ENCODE data around the gene AQP5.

Gene AQP5

GRCh38 chr12:49949866-49950265 lies 11.8 kb upstream of the AQP5 start:
- no peak for DNase-seq (ENCODE audit: low read depth in 1 of 2, low spot score in 1 of 2)

DNA sequence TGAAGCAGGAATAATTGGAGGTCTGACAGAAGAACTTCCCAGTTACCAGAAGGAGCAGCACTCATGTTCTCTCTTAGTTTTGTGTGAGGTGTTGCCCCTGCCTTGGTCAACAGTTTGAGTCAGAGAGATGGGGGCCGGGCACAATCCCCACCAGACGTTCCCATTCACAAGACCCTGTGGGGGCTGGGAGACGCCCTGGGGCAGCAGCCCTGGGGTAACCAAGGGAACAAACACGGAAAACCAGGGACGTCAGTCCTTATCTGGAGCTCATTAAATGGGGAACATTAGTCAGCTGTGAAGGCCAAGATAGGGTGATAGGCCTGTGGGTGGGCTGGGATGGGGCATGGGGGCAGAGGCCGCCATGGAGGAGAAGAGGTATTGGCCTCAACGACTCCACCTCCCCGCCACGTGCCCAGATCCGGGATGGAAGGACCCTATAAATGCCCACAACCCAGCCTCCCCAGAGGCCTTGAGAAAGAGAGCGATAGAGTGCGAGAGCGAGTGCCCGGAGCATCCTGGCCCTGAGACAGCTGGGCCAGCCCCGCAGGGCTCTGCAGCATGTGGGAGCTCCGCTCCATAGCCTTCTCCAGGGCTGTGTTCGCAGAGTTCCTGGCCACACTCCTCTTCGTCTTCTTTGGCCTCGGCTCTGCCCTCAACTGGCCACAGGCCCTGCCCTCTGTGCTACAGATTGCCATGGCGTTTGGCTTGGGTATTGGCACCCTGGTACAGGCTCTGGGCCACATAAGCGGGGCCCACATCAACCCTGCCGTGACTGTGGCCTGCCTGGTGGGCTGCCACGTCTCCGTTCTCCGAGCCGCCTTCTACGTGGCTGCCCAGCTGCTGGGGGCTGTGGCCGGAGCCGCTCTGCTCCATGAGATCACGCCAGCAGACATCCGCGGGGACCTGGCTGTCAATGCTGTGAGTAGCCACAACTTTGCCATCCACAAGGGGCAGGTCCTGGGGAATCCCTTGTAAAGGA lies 11.1 kb upstream of the AQP5 start, which contains the start of gene AQP2:
TSS of gene AQP2 (plus strand) at position 465 of the 979 bp plus-strand sequence. CDS start at position 559, 94 bp downstream.
- no peak for DNase-seq (ENCODE audit: low read depth in 1 of 2, low spot score in 1 of 2)

DNA sequence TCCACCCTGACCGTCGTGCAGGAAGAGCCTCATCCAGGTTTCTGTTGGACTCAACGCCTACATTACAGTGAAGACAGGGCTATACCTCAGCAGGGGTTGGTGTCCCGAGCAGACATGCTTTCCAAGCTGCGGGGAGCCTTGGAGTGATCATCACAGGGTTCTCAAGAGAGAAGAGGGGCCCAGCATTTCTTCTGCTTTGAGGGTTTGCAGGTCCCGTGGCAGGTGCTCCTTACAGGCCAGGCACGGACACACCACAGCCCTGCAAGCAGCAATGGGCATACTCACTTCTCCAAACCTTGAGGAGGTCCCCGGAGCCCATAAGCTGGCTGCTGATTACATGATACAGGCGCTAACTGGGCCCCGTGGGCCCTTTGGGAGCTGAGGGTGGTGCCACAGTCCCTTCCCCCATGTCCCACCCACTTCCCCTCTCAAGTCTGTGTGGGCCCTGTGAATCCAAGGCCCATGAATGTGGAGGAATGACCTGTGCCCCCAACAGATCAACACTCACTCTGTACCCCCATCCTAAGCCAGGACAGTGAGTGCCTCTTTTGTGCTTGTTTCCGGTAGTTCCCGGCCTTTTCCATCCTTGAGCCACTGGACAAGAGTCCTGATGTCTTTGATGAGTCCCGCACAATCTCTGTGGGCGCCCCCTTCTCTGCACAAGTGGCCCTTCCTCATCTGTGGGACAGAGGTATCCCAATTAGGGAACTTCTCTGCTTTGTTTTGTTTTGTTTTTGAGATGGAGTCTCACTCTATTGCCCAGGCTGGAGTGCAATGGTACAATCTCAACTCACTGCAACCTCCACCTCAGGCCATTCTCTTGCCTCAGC lies 10.0 kb upstream of the AQP5 start:
- DNase-seq (ENCODE audit: low read depth in 1 of 2, low spot score in 1 of 2), result no peak

GRCh38 chr12:49952391-49953055 lies 9.1 kb upstream of the AQP5 start:
- no peak for DNase-seq (ENCODE audit: low read depth in 1 of 2, low spot score in 1 of 2)

- DNase-seq (ENCODE audit: low read depth in 1 of 2, low spot score in 1 of 2), result no peak
Measured at GRCh38 chr12:49953151-49953550, 8.5 kb upstream of the AQP5 start.

GRCh38 chr12:49953961-49954846 lies 7.5 kb upstream of the AQP5 start:
- DNase-seq (ENCODE audit: low read depth in 1 of 2, low spot score in 1 of 2), result no peak

DNA sequence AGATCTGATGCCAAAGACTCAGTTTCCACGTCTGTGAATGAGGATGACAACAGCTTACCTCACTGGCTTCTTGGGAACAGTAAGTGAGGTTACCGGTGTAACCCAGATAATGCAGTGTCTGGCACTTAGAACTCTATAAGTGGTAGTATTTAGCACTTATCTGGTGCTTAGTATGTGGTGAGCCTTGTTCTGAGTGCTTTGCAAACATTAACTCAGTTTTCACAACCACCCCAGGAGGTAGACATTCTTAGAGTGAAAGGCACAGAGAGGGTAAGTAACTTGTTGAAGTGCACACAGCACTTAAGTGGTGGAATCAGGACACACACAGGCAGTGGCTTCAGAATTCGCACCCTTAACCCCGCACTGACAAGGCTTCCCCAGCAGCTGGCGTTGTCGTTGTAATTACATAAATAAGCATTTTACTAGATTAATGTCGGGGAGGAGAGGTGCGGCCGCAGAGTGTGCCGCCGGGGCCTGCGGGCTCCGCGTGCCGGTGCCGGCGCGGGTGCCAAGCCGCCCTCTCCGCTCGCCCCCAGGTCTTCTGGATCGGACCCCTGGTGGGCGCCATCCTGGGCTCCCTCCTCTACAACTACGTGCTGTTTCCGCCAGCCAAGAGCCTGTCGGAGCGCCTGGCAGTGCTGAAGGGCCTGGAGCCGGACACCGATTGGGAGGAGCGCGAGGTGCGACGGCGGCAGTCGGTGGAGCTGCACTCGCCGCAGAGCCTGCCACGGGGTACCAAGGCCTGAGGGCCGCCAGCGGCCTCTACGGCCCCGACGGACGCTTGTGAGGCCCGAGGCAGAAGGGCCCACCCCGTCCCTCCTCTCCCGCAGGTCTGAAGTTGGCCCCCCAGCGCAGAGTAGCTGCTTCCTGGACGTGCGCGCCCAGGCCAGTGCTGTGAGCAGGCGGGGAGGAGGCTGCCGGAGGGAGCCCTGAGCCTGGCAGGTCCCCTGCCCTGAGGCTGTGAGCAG lies 6.5 kb upstream of the AQP5 start:
- DNase-seq (ENCODE audit: low read depth in 1 of 2, low spot score in 1 of 2), result no peak

- no peak for DNase-seq (ENCODE audit: low read depth in 1 of 2, low spot score in 1 of 2)
Measured at GRCh38 chr12:49955899-49956662, 5.6 kb upstream of the AQP5 start.

- no peak for DNase-seq (ENCODE audit: low read depth in 1 of 2, low spot score in 1 of 2)
Measured at GRCh38 chr12:49956663-49957569, 4.8 kb upstream of the AQP5 start.

GRCh38 chr12:49957570-49957967 lies 4.1 kb upstream of the AQP5 start:
- no peak for DNase-seq (ENCODE audit: low read depth in 1 of 2, low spot score in 1 of 2)

- no peak for DNase-seq (ENCODE audit: low read depth in 1 of 2, low spot score in 1 of 2)
Measured at GRCh38 chr12:49959685-49960473, 1.8 kb upstream of the AQP5 start.

DNA sequence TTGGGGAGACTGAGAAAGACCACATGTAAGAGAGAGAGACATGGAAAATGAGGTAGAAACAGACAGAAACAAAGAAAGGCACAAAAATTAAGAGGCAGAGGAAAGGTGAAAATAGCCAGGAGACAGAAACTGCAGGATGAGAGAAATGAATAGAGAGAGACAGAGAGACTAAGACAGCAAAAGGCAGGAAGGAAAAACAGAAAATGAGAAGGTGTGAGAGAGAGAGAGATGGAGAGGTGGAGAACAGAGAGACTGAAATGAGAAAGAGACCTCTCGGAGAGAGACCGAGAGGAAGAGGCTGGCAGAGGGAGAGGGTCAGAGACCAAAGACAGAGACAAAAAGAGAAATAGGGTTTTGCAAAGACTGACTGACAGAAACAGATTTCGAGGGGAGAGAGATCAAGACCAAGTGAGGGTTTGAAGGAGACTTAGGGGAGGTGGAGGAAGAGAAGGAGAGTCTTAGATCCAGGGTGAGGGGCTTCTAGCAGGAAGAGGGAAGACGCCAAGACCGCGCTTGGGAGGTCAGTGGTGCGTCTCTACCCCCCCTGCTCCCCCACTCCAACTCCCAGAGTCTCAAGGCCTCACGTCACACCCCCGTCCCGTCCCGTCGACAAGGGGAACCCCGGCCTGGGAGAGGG lies 1.1 kb upstream of the AQP5 start:
- DNase-seq (ENCODE audit: low read depth in 1 of 2, low spot score in 1 of 2), result no peak

DNA sequence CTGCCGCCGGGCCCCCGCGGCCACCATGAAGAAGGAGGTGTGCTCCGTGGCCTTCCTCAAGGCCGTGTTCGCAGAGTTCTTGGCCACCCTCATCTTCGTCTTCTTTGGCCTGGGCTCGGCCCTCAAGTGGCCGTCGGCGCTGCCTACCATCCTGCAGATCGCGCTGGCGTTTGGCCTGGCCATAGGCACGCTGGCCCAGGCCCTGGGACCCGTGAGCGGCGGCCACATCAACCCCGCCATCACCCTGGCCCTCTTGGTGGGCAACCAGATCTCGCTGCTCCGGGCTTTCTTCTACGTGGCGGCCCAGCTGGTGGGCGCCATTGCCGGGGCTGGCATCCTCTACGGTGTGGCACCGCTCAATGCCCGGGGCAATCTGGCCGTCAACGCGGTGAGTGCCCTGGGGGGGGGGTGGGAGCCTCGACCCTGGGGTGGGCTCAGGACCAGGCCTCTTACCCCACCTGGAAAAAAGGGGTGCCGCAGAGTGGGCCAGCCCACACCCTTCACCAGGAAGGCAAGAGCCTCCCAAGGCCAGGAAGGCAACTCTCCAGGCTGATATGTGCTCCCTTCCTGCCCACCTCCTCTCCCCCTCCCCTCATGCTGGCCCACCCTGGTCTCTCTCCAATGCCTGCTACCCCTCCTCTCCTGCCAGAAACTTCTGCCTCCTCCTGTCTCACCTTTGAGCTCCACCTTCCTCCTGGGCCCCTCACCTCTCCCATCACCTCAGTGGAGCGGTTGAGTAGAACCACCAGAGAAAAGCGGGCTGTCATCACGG lies 507 bp downstream of the AQP5 start:
- DNase-seq (ENCODE audit: low read depth in 1 of 2, low spot score in 1 of 2), result no peak

DNA sequence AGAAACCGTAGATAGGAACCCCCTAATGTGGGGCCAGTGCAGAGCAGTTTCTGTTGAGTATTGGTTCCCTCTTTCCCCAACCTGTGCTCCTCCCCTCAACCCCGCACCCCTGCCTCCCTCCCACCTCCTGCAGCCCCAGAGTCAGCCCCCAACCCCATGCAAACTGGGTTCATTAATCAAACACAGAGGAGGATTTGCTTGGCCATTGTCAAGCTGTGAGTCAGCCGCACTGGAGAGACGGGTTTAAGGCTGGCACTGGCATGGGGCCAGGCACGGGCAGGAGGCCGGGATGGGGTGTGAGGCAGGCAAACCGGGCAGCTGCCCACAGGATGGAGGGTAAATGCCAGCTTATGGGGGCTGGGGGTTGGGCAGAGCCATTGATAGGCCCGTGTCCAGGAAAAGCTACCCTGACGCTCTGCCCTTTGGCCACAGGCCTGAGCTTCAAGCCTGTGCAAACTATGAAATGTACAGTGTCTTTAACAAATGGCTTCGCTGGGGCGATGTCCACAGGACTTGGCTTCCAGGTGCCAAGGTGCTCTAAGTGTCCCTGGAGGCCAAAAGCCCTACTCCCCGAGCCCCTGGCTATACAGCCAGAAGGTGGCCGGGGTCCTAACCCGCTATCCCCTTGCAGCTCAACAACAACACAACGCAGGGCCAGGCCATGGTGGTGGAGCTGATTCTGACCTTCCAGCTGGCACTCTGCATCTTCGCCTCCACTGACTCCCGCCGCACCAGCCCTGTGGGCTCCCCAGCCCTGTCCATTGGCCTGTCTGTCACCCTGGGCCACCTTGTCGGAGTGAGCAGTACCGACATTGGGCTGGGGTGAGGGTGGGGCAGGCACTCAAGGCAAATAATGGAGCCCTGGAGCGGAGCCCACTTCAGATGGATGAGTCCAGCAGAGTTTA lies 1.4 kb downstream of the AQP5 start:
- no peak for DNase-seq (ENCODE audit: low read depth in 1 of 2, low spot score in 1 of 2)

Data from activated T-helper 1 cell treated with anti-CD3 and anti-CD28 coated beads, Interleukin-2, amount 50 U/mL, for 16 hours (primary cell).